NCI-H128 (cell line): ENCODE results near the gene EXOC6.

Experiments
- DNase-seq: peaks from one replicate; lab custom pipeline; 2025; ENCODE audit not compliant: unreplicated experiment; lab: John Stamatoyannopoulos, UW

EXOC6 gene

GRCh38 chr10:92832998-92833650 lies 15.2 kb upstream of the EXOC6 start:
- no peak for DNase-seq

- DNase-seq = no peak
Observed at GRCh38 chr10:92834331-92834730, 14.0 kb upstream of the EXOC6 start.

- no peak for DNase-seq
Observed at GRCh38 chr10:92834986-92835385, 13.3 kb upstream of the EXOC6 start.

GRCh38 chr10:92837456-92837855 lies 10.9 kb upstream of the EXOC6 start:
- no peak for DNase-seq

GRCh38 chr10:92839191-92840085 lies 8.9 kb upstream of the EXOC6 start:
- no peak for DNase-seq

GRCh38 chr10:92844746-92845145 lies 3.6 kb upstream of the EXOC6 start:
- no peak for DNase-seq

GRCh38 chr10:92845921-92846320 lies 2.4 kb upstream of the EXOC6 start:
- DNase-seq = no peak

- no peak for DNase-seq
Observed at GRCh38 chr10:92846344-92846743, 2.0 kb upstream of the EXOC6 start.

GRCh38 chr10:92846854-92847201 lies 1.5 kb upstream of the EXOC6 start:
- DNase-seq = no peak

- DNase-seq = no peak
Observed at GRCh38 chr10:92847202-92847864, 987 bp upstream of the EXOC6 start.

- DNase-seq = no peak
Observed at GRCh38 chr10:92848037-92848440, 281 bp upstream of the EXOC6 start.

GRCh38 chr10:92849234-92849525 lies 860 bp downstream of the EXOC6 start:
- no peak for DNase-seq

- DNase-seq = no peak
Observed at GRCh38 chr10:92849576-92850090, 1.3 kb downstream of the EXOC6 start.

- no peak for DNase-seq
Observed at GRCh38 chr10:92850185-92850584, 1.9 kb downstream of the EXOC6 start.

- DNase-seq = no peak
Observed at GRCh38 chr10:92851003-92851402, 2.7 kb downstream of the EXOC6 start.

GRCh38 chr10:92855560-92855959 lies 7.2 kb downstream of the EXOC6 start:
- DNase-seq = no peak

GRCh38 chr10:92857904-92858514 lies 9.7 kb downstream of the EXOC6 start:
- DNase-seq = no peak

- no peak for DNase-seq
Observed at GRCh38 chr10:92867235-92867634, 18.9 kb downstream of the EXOC6 start.

GRCh38 chr10:92868036-92868435 lies 19.7 kb downstream of the EXOC6 start:
- DNase-seq = no peak

- no peak for DNase-seq
Observed at GRCh38 chr10:92868557-92868956, 20.2 kb downstream of the EXOC6 start.

- no peak for DNase-seq
Observed at GRCh38 chr10:92873029-92873428, 24.7 kb downstream of the EXOC6 start.
